NCI-H748 (cell line): ENCODE data around the gene A4GALT.
"Not testable (repeated sequence)": the region's sequence is repeated elsewhere in the genome, so short reads cannot be mapped to it uniquely, and the experiment has no call there.

Source experiments
- DNase-seq: peaks from one replicate; lab custom pipeline; 2025; ENCODE audit not compliant: unreplicated experiment; lab: John Stamatoyannopoulos, UW

Gene A4GALT

GRCh38 chr22:42743501-42743991, 22.9 kb upstream of the A4GALT start:
- no peak for DNase-seq

DNA sequence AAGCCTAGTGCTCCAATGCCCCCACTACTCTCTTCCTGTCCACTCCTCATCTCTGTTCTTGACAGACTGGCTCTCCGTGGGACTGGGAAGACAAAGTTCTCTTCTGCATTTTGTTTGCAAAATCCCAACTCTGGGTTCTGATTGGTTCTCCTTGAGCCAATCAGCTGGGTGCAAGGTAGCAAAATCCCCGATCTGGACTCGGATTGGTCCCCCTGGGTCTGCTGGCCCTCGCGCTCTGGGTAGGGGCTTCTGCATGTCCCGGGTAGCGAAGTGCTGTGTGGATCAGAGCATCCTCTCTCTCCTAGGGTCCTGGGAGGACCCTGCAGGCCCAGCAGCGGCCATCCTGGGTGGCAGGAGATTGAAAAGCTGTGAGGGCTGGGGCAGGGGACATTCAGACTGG, 22.3 kb upstream of the A4GALT start:
- DNase-seq = no peak

GRCh38 chr22:42740320-42740719, 19.6 kb upstream of the A4GALT start:
- DNase-seq = not testable (repeated sequence)

DNA sequence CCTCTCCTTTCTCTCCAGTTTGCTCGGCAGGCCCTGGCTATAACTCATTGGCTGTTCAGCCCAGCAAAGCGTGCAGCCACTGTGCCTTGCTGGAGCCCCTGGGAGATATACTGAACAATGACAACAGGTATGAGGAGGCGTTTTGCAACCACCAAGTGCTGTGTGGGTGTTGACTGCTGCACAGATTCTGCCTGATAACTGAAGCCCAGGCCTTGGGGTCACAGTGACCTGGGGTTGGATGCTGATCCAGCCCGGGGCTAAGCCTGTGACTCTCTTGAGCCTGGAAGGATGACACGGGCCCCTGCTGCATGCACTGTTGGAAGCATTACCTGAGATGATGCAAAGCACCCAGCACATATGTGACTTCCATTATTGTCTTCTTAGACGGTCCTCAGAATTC, 13.7 kb upstream of the A4GALT start:
- DNase-seq = no peak

GRCh38 chr22:42733394-42733793, 12.7 kb upstream of the A4GALT start:
- not testable (repeated sequence) for DNase-seq

DNA sequence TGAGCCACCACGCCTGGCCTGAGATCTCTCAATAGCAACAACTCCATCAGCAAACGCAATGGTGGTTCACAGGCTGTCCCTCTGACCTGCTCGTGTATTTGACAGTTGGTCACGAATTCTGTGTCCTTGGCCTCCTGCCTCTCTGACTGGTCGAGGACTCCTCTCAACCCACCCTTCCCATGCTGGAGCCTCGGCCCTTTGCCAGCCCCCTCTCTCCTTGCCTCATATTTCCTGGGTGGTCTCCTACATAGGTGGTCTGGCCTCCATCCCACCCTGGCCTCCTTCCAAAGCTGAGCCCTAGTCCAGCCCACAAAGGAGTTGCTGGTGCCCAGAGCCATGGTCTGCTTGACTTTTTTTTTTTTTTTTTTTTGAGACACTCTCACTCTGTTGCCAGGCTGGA, 11.4 kb upstream of the A4GALT start:
- DNase-seq = no peak

- DNase-seq = no peak
Observed at GRCh38 chr22:42726811-42727210, 6.1 kb upstream of the A4GALT start.

- DNase-seq = no peak
Observed at GRCh38 chr22:42725606-42726355, 5.1 kb upstream of the A4GALT start.

- no peak for DNase-seq
Observed at GRCh38 chr22:42724062-42724461, 3.4 kb upstream of the A4GALT start.

- no peak for DNase-seq
Observed at GRCh38 chr22:42721045-42721434, 370 bp upstream of the A4GALT start.

GRCh38 chr22:42719656-42720262, 911 bp downstream of the A4GALT start:
- peak; percentile 61 for DNase-seq

- no peak for DNase-seq
Observed at GRCh38 chr22:42719133-42719532, 1.5 kb downstream of the A4GALT start.

DNA sequence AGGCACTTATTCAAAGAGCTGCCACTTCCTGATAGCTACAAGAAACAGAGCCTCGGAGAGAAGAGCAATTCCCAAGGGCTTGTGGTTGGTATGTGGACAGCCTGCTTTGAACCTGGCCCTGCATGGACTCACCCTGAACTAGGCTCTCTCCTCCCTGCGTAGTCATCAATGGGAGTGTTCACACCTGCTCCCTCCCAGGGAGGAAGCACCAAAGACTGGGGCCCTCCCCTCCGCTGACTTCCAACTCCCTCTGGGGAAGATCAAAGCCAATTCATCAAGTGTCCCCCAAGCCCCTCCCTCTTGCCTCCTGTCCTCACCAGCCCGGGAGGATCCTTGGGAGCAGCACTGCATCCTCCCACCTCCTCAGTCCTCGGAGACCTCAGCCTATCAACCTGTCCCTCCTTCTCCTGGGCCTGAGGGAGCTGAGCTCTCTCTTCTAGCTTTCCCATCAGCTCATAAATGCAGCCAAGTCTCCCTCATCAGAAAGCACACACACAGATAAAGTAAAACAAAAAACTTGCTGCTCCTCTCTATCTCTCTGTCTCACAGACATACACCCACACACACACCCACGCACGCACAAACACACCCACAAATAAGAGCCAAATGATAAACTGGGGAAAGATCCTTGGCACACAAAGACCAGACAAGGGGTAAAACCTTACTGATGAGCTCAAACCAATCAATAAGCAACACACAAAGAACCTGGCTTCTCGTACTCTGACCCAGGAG, 3.3 kb downstream of the A4GALT start:
- no peak for DNase-seq

DNA sequence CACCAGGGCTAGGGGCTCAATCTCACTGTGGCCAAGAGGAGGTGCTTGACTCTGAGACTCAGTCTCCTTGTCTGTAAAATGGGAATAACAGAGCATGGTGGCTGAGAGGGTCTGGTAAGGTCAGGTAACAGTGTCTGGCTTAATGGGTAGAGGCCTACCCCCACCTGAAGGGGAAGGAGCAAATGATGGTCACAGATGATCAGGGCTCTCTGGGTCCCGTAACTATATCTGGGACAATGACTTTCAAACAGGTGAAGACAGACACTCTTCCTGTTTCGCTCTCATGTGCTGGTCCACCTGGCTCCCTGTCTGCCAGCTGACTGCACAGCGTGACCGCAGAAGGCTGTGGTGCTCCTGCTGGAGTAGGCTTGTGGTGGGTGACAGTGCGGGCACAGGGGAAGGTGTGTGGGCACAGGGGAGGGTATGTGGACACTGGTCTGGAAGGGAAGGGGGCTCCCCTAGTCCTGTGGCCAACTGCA, 4.0 kb downstream of the A4GALT start:
- no peak for DNase-seq

DNA sequence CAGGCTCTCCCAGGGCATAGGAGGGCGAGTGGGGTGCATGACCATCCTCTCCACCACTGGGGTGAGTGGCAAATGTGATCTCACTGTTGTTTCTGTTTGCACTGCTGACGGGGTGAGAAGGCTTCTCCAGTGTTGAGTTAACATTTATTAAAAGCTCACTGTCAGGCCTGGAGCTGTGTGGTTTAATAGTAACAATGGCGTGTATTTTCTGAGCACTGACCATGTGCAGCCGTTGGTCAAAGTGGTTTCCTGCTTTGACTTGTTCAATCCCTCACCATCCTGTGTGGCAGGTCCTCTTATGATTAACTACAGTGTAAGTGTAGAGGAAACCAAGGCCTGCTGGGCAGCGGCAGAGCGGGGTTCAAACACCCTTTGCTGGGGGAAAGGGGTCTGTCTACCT, 4.4 kb downstream of the A4GALT start:
- DNase-seq = no peak

- DNase-seq = no peak
Observed at GRCh38 chr22:42714768-42715390, 5.8 kb downstream of the A4GALT start.

GRCh38 chr22:42714308-42714707, 6.4 kb downstream of the A4GALT start:
- no peak for DNase-seq

- no peak for DNase-seq
Observed at GRCh38 chr22:42711895-42712837, 8.5 kb downstream of the A4GALT start.

DNA sequence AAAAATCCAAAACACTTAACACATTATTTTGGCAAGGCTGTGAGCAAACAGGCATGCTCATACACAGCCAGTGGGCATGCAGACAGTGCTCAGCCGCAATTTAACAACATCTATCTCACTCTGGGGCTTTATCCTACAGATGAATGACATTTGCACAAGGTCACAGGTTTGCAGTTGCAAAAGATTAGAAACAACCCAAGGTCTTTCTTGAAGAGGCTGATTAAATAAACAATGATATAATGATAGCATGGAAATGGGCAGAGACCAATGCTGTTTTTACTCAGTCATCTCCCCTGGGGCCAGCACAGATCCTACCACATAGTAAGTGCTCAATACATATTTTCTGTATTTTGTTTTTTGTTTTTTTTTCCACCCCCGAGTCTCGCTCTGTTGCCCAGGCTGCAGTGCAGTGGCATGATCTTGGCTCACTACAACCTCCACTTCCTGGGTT, 9.4 kb downstream of the A4GALT start:
- DNase-seq = no peak

DNA sequence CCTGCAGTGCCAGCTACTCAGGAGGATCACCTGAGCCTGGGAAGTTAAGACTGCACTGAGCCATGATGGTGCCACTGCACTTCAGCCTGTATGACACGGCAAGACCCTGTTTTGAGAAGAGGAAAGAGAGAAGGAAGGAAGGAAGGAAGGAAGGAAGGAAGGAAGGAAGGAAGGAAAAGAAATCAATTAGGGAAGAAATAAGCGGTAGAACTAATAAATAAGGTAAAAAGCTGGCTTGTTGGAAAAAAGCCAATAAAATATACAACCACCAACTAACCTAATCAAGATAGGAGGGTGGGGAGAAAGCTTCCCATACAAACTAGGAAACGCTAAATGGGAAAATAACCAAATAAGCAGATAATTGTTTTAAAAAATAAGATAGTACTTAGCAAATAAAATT, 12.3 kb downstream of the A4GALT start:
- no peak for DNase-seq
